Natural killer cell treated with Interleukin-12 subunit alpha and Interleukin-12 subunit beta and Interleukin-15 and Interleukin-18, amount 100 ng/mL, for 72 hours (primary cell): Measurements from ENCODE around the gene MEIS2. TPM values are rescaled to one million over a fixed set of nuclear protein-coding genes. Genes with fewer than 3 reads are reported as not detected.

Source experiments
- ATAC-seq, 2 donors: fragments of 150-1000 bp; cut with Tn5 transposase in 1 of 2; sonication (Bioruptor Pico), chemical (Tn5 transposase) in 1 of 2; 2 replicates each; pipeline ENCODE4 v1.10.0; 2021
- DNase-seq: peaks from one replicate; pipeline ENCODE4 v3.0.0; 2022; ENCODE audit warnings: low spot score
- H3K27ac Mint-ChIP-seq, 2 donors: 1 replicate in 1 of 2; 2 replicates in 1 of 2; pipeline ENCODE4 v1.8.0; 2022; ENCODE audit warnings: mixed read lengths in 2 of 2, mild to moderate bottlenecking in 1 of 2, moderate library complexity in 1 of 2
- H3K27me3 Mint-ChIP-seq, 2 donors: 1 replicate in 1 of 2; 2 replicates in 1 of 2; pipeline ENCODE4 v1.8.0; 2022; ENCODE audit warnings: mixed read lengths in 2 of 2
- H3K36me3 Mint-ChIP-seq: one replicate; pipeline ENCODE4 v1.8.0; 2022; ENCODE audit warnings: mixed read lengths
- H3K4me1 Mint-ChIP-seq, 2 donors: 1 replicate in 1 of 2; 2 replicates in 1 of 2; pipeline ENCODE4 v1.8.0; 2022; ENCODE audit warnings: low read depth in 2 of 2, mixed read lengths in 2 of 2, mild to moderate bottlenecking in 1 of 2
- H3K4me3 Mint-ChIP-seq: one replicate; pipeline ENCODE4 v1.8.0; 2022; ENCODE audit warnings: mixed read lengths
- H3K9me3 Mint-ChIP-seq: 2 replicates; pipeline ENCODE4 v1.8.0; 2022; ENCODE audit warnings: mixed read lengths
- total RNA-seq, 2 donors: library from RNA; stranded (reverse); gene quantifications; one replicate each; pipeline ENCODE4 v1.2.3, GENCODE V29; 2022

The MEIS2 gene
- total RNA-seq, 2 donors from 2014 or later, result 0.26 TPM; not detected in 1

- Mint-ChIP-seq H3K4me1 (no peaks in the 10 kb centered on the region), H3K36me3 (no peaks in the 10 kb centered on the region), H3K4me3 (no peak overlapping the region), H3K9me3 (no peaks in the 10 kb centered on the region), H3K27ac (no peak overlapping the region), H3K27me3 (peaks cover 13 to 25% of the 10 kb centered on the region in 2 donors)
- DNase-seq, result no peak
- no peak for ATAC-seq
These were observed 13.8 kb downstream of the MEIS2 start for GRCh38 chr15:37086521-37086920.

DNA sequence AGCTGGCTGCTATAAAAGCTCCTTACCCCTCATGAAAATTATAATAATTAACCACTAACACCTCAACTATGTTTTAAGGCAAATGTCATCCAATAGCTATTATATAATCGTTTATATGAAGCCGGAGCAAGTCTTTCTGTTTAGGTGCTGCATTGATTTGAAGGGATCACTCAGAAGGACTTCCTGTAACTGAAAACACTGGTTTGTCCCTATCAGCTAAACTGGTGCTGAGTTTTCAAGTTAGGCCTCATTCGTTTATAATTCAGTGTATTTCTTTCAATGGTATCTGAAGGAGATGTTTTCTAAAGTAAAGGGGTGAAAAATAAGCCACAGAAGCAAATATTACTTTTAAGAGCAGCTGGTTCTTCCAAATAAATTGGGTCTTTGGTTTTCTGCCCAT lies 14.2 kb downstream of the MEIS2 start:
- Mint-ChIP-seq H3K27ac (no peak overlapping the region), H3K4me3 (no peak overlapping the region), H3K9me3 (no peaks in the 10 kb centered on the region), H3K36me3 (no peaks in the 10 kb centered on the region), H3K4me1 (no peaks in the 10 kb centered on the region), H3K27me3 (peaks cover 13 to 23% of the 10 kb centered on the region in 2 donors)
- DNase-seq (no peak), ATAC-seq (no peak)

DNA sequence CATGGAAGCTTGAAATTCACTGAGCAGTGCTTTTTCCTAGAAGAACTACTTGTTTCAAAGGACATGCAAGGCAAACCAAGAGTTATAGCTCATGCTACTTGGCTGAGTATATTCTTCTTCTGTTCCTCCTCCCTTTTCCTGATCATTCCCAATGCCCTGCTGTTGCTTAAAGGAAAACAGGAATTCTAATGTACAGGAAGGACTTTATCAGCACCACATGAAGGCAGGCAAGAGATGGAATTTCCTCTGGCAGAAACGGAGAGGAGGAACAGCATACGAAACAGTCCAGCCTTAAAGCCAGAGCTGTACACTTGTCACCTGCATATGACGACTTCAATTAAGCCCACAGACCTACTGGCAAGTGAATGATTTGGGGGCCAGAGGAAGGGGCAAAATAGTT lies 15.7 kb downstream of the MEIS2 start:
- H3K4me3 Mint-ChIP-seq, result no peak overlapping the region
- no peaks in the 10 kb centered on the region for H3K36me3 Mint-ChIP-seq
- DNase-seq (no peak), ATAC-seq (no peak)
- peaks cover 7 to 15% of the 10 kb centered on the region in 2 donors for H3K27me3 Mint-ChIP-seq
- H3K27ac Mint-ChIP-seq, result no peak overlapping the region
- no peaks in the 10 kb centered on the region for H3K9me3 Mint-ChIP-seq
- no peaks in the 10 kb centered on the region for H3K4me1 Mint-ChIP-seq

- Mint-ChIP-seq H3K27me3 (peaks cover 4 to 15% of the 10 kb centered on the region in 2 donors), H3K36me3 (no peaks in the 10 kb centered on the region), H3K4me3 (no peak overlapping the region), H3K27ac (no peak overlapping the region), H3K4me1 (no peaks in the 10 kb centered on the region), H3K9me3 (no peaks in the 10 kb centered on the region)
- DNase-seq, result no peak
- no peak for ATAC-seq
These were observed 16.7 kb downstream of the MEIS2 start for GRCh38 chr15:37083610-37084009.

DNA sequence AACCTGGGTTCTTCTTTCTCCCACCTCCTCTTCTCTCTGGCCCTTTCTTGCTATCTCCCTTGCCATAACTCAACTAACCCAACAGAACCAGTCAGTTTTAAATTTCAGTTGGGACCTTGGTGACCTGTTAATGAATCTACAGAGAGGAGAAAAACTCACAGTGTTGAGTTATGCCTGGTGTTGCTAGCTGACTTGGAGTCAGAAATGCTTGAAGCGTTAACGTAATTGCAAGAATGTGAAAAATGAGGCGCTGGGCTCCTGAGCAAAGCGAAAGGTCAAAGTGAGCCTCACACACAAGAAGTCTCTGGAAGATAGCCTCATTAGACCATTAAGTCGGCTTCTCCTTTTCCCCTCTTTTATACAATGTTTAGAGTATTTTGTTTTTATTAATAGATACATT lies 18.4 kb downstream of the MEIS2 start:
- no peaks in the 10 kb centered on the region for H3K9me3 Mint-ChIP-seq
- DNase-seq, result no peak
- peaks cover 2 to 11% of the 10 kb centered on the region in 2 donors for H3K27me3 Mint-ChIP-seq
- no peaks in the 10 kb centered on the region for H3K4me1 Mint-ChIP-seq
- no peak overlapping the region for H3K27ac Mint-ChIP-seq
- no peak overlapping the region for H3K4me3 Mint-ChIP-seq
- ATAC-seq, result no peak
- H3K36me3 Mint-ChIP-seq, result no peaks in the 10 kb centered on the region

DNA sequence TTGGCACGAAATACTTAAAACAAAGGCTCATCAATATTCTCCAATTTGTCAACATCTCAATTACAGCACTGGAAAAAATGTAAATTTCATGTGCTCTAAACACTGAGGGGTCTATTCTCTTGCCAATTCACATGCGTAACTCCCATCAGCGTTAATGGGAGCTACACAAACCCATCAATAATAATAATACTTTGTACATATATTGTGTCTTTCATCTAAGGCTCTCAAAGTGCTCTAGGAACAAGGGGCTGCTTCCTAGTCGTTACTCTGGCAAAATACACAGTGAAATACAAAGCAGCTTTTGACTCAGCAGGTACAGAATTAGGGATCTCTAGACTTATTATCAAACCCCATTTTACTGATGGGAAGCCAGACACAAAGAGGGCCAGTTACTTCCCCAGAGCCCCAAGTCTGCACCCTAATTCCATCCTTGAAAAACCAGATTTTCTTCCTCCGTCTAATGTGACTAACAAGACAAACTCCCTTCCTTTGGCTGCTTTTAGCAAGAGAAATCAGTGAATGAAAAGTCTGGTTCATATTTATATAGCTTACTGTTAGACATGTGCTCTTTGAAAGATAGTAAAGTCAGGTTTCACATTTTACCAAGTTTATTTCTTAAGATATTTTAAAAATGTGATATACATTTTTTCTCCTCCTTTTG lies 20.0 kb downstream of the MEIS2 start:
- H3K9me3 Mint-ChIP-seq, result peaks cover 3% of the 10 kb centered on the region
- H3K4me1 Mint-ChIP-seq, result no peaks in the 10 kb centered on the region
- no peak overlapping the region for H3K4me3 Mint-ChIP-seq
- no peak for ATAC-seq
- H3K27ac Mint-ChIP-seq, result no peak overlapping the region
- peaks cover 0 to 7% of the 10 kb centered on the region in 2 donors for H3K27me3 Mint-ChIP-seq
- DNase-seq, result no peak
- no peaks in the 10 kb centered on the region for H3K36me3 Mint-ChIP-seq

GRCh38 chr15:37079726-37080125 lies 20.6 kb downstream of the MEIS2 start:
- Mint-ChIP-seq H3K4me3 (no peak overlapping the region), H3K4me1 (no peaks in the 10 kb centered on the region)
- ATAC-seq, result no peak

GRCh38 chr15:37078566-37078965 lies 21.8 kb downstream of the MEIS2 start:
- no peaks in the 10 kb centered on the region for H3K36me3 Mint-ChIP-seq
- no peaks in the 10 kb centered on the region for H3K4me1 Mint-ChIP-seq
- ATAC-seq (no peak), DNase-seq (no peak)
- H3K9me3 Mint-ChIP-seq, result peaks cover 3% of the 10 kb centered on the region
- peaks cover 0 to 7% of the 10 kb centered on the region in 2 donors for H3K27me3 Mint-ChIP-seq
- no peak overlapping the region for H3K4me3 Mint-ChIP-seq
- no peak overlapping the region for H3K27ac Mint-ChIP-seq

More at GRCh38 chr15:37079726-37080125, 20.6 kb downstream of the MEIS2 start:
- no peak for DNase-seq
- Mint-ChIP-seq H3K27me3 (peaks cover 0 to 7% of the 10 kb centered on the region in 2 donors), H3K9me3 (peaks cover 3% of the 10 kb centered on the region), H3K27ac (no peak overlapping the region), H3K36me3 (no peaks in the 10 kb centered on the region)

GRCh38 chr15:37077623-37078351 lies 22.6 kb downstream of the MEIS2 start:
- H3K4me1 Mint-ChIP-seq, result no peaks in the 10 kb centered on the region
- peaks cover 3% of the 10 kb centered on the region for H3K9me3 Mint-ChIP-seq
- no peak for ATAC-seq
- H3K36me3 Mint-ChIP-seq, result no peaks in the 10 kb centered on the region
- no peak overlapping the region for H3K27ac Mint-ChIP-seq
- H3K4me3 Mint-ChIP-seq, result no peak overlapping the region
- no peak for DNase-seq
- peaks cover 0 to 7% of the 10 kb centered on the region in 2 donors for H3K27me3 Mint-ChIP-seq

GRCh38 chr15:37076543-37076942 lies 23.8 kb downstream of the MEIS2 start:
- Mint-ChIP-seq H3K4me1 (no peaks in the 10 kb centered on the region), H3K9me3 (peaks cover 3% of the 10 kb centered on the region), H3K4me3 (no peak overlapping the region), H3K27me3 (peaks cover 0 to 7% of the 10 kb centered on the region in 2 donors), H3K36me3 (no peaks in the 10 kb centered on the region), H3K27ac (no peak overlapping the region)
- DNase-seq (no peak), ATAC-seq (no peak)

DNA sequence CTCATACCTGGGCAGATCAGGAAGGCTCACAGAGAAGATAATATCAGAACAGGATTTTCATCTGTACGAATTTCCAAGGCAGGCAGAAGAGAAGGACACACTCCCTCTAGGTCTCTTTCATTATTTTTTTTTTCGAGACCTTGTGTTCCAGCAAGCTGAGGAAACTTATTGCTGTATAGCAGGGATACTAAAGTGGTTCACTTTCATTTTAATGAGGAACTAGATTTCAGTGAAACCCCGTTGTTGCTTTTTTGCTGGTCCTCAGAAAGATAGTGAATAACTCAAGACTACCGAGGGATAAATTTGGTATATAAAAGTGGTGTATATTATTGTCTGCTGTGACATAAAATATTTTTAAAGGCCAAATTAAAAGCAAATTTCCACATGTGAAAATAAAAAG lies 24.6 kb downstream of the MEIS2 start:
- Mint-ChIP-seq H3K36me3 (no peaks in the 10 kb centered on the region), H3K9me3 (peaks cover 3% of the 10 kb centered on the region), H3K27ac (no peak overlapping the region), H3K4me1 (no peaks in the 10 kb centered on the region), H3K4me3 (no peak overlapping the region), H3K27me3 (peaks cover 0 to 7% of the 10 kb centered on the region in 2 donors)
- ATAC-seq, result no peak
- no peak for DNase-seq

DNA sequence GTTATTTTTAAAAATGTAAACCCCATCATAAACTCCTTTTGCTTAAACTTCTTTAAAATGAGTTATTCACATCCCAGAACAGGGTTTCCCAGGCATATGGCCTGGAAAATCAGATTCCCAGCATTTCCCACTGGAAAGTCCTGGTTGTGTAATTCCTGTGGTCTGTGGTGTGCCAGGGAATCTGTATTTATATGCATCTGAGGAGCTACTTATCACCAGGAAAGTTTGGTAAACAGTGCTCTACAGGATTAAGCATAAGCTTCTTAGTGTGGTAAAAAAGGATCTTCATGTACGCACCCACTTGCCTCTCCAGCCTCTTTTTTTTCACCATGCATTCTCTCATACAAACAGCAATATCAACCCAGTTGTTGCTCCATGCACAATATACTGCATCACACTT lies 28.2 kb downstream of the MEIS2 start:
- DNase-seq (no peak), ATAC-seq (no peak)
- Mint-ChIP-seq H3K4me1 (no peaks in the 10 kb centered on the region), H3K4me3 (no peak overlapping the region), H3K27me3 (no peaks in the 10 kb centered on the region), H3K9me3 (peaks cover 7% of the 10 kb centered on the region), H3K27ac (no peak overlapping the region), H3K36me3 (no peaks in the 10 kb centered on the region)

- DNase-seq (no peak), ATAC-seq (no peak)
- H3K9me3 Mint-ChIP-seq, result peaks cover 3% of the 10 kb centered on the region
- H3K36me3 Mint-ChIP-seq, result no peaks in the 10 kb centered on the region
- H3K4me1 Mint-ChIP-seq, result no peaks in the 10 kb centered on the region
- H3K27ac Mint-ChIP-seq, result no peak overlapping the region
- H3K4me3 Mint-ChIP-seq, result no peak overlapping the region
- H3K27me3 Mint-ChIP-seq, result no peaks in the 10 kb centered on the region
These were observed 29.2 kb downstream of the MEIS2 start for GRCh38 chr15:37071134-37071533.

- no peak overlapping the region for H3K4me3 Mint-ChIP-seq
- no peaks in the 10 kb centered on the region for H3K36me3 Mint-ChIP-seq
- H3K27me3 Mint-ChIP-seq, result no peaks in the 10 kb centered on the region
- no peak for DNase-seq
- peaks cover 3% of the 10 kb centered on the region for H3K9me3 Mint-ChIP-seq
- ATAC-seq, result no peak
- no peak overlapping the region for H3K27ac Mint-ChIP-seq
- no peaks in the 10 kb centered on the region for H3K4me1 Mint-ChIP-seq
These were observed 29.7 kb downstream of the MEIS2 start for GRCh38 chr15:37070686-37071085.
